Measurements from ENCODE around the gene ALDH7A1.

DNA sequence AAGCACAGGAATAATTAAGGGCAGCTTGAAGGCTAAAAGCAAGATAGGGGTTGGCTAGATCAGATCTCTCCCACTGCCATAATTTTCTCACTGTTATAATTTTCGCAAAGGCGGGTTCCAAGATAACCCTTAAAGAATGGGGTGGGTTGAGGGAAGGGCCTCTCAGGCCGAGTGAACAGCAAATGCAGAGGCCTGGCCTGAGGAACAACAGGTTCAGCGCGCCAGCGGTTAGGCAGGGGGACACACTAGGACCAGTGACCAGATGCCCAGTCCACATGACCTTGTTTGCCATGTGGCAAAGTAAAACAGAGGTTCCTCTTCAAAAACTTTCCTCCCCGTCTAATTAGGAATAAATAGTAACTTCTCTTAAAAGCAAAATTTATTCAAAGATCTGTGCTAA is 4.5 kb upstream of the ALDH7A1 start:
- TF ChIP-seq, protein P1, sequence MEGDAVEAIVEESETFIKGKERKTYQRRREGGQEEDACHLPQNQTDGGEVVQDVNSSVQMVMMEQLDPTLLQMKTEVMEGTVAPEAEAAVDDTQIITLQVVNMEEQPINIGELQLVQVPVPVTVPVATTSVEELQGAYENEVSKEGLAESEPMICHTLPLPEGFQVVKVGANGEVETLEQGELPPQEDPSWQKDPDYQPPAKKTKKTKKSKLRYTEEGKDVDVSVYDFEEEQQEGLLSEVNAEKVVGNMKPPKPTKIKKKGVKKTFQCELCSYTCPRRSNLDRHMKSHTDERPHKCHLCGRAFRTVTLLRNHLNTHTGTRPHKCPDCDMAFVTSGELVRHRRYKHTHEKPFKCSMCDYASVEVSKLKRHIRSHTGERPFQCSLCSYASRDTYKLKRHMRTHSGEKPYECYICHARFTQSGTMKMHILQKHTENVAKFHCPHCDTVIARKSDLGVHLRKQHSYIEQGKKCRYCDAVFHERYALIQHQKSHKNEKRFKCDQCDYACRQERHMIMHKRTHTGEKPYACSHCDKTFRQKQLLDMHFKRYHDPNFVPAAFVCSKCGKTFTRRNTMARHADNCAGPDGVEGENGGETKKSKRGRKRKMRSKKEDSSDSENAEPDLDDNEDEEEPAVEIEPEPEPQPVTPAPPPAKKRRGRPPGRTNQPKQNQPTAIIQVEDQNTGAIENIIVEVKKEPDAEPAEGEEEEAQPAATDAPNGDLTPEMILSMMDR (IDR thresholded peaks at IDR 0.05), result no peak
- no peak for TF ChIP-seq POLR2A (IDR thresholded peaks at IDR 0.05)
